CD4-positive, alpha-beta T cell (primary cell): Measurements from ENCODE around the gene MAMDC2. TPM values are rescaled to one million over a fixed set of nuclear protein-coding genes. Genes with fewer than 3 reads are reported as not detected.
A peak's percentile ranks its signal among the peaks of the same experiment; 100 is the strongest.

ENCODE experiments used
- ATAC-seq: fragments of 200-7000 bp; cut with Tn5 transposase; one replicate; pipeline ENCODE4 v1.10.0; 2022; ENCODE audit warnings: mild to moderate bottlenecking; ENCODE audit not compliant: poor library complexity
- CTCF ChIA-PET: fragments of 350-600 bp; sonication (Branson Sonifier 250); formaldehyde crosslinking; loops from one replicate; lab custom pipeline; 2021; ENCODE audit warnings: antibody characterized with exemption, inconsistent platforms; lab: Charles Lee
- POLR2A ChIA-PET: fragments of 350-600 bp; sonication (Branson Sonifier 250); formaldehyde crosslinking; loops from one replicate; lab custom pipeline; 2021; ENCODE audit warnings: antibody characterized with exemption, inconsistent platforms; lab: Charles Lee
- DNase-seq, 14 experiments: peaks; one replicate each; pipeline ENCODE4 v3.0.0-alpha.2; 2013 to 2020; ENCODE audit warnings: mixed read lengths in 2 of 14
- H3K27ac ChIP-seq, 2 donors: one replicate each; pipeline versions ENCODE4 v1.5.1 to v1.7.0; 2013; ENCODE audit warnings: low read length in 2 of 2, low read depth in 1 of 2, mild to moderate bottlenecking in 1 of 2
- H3K27me3 ChIP-seq, 2 experiments: 1 replicate in 1 of 2; 2 replicates in 1 of 2; pipeline versions ENCODE4 v1.6.1 to v1.7.0; 2013; ENCODE audit warnings: low read length in 2 of 2, control low read depth in 1 of 2, mild to moderate bottlenecking in 1 of 2, moderate library complexity in 1 of 2; ENCODE audit not compliant: insufficient read depth in 2 of 2, control insufficient read depth in 1 of 2
- H3K36me3 ChIP-seq: one replicate; pipeline ENCODE4 v1.6.1; 2013; ENCODE audit warnings: low read length, control low read depth; ENCODE audit not compliant: insufficient read depth
- H3K4me1 ChIP-seq: one replicate; pipeline ENCODE4 v1.6.1; 2013; ENCODE audit warnings: low read length, control low read depth; ENCODE audit not compliant: insufficient read depth
- H3K4me3 ChIP-seq: one replicate; pipeline ENCODE4 v1.5.1; 2013; ENCODE audit warnings: mild to moderate bottlenecking, low read length, moderate library complexity
- H3K9me3 ChIP-seq, 2 experiments: 1 replicate in 1 of 2; 2 replicates in 1 of 2; pipeline versions ENCODE4 v1.6.1 to v1.7.0; 2013; ENCODE audit warnings: low read length in 2 of 2, mild to moderate bottlenecking in 2 of 2, control low read depth in 1 of 2, moderate library complexity in 1 of 2; ENCODE audit not compliant: control insufficient read depth in 1 of 2, insufficient read depth in 1 of 2
- H3K27ac Mint-ChIP-seq: one replicate; pipeline ENCODE4 v1.8.0; 2020; ENCODE audit warnings: mixed read lengths
- H3K27me3 Mint-ChIP-seq: one replicate; pipeline ENCODE4 v1.8.0; 2021; ENCODE audit warnings: mixed read lengths
- H3K36me3 Mint-ChIP-seq: one replicate; pipeline ENCODE4 v1.8.0; 2021; ENCODE audit warnings: low read depth, mixed read lengths
- H3K4me1 Mint-ChIP-seq: one replicate; pipeline ENCODE4 v1.8.0; 2021; ENCODE audit warnings: low read depth, mixed read lengths
- H3K4me3 Mint-ChIP-seq: one replicate; pipeline ENCODE4 v1.8.0; 2020; ENCODE audit warnings: mild to moderate bottlenecking, mixed read lengths
- H3K9me3 Mint-ChIP-seq: one replicate; pipeline ENCODE4 v1.8.0; 2020; ENCODE audit warnings: mixed read lengths
- intact Hi-C, 2 experiments: fragments of 100-400 bp; cut with DNase I in 1 of 2; cut with micrococcal nuclease in 1 of 2; formaldehyde crosslinking; loops; one replicate each; pipeline versions ENCODE4 v1.15.1 to v1.9.0; 2023 to 2025; cut with DNase I, micrococcal nuclease
- total RNA-seq, 174 experiments: library from RNA in 2 of 174; stranded (reverse) in 2 of 174; gene quantifications; one replicate each; pipeline ENCODE4 v1.2.3 and lab custom pipeline; 2021 to 2026
- TF ChIP-seq, protein P1 (sequence below): fragments of 200-600 bp; IDR thresholded peaks from one replicate; pipeline ENCODE4 v1.8.0; 2022; ENCODE audit warnings: antibody characterized with exemption, mild to moderate bottlenecking

The MAMDC2 gene
- total RNA-seq, 2 experiments from 2014 or later = 0.08 TPM; not detected in 1

DNA sequence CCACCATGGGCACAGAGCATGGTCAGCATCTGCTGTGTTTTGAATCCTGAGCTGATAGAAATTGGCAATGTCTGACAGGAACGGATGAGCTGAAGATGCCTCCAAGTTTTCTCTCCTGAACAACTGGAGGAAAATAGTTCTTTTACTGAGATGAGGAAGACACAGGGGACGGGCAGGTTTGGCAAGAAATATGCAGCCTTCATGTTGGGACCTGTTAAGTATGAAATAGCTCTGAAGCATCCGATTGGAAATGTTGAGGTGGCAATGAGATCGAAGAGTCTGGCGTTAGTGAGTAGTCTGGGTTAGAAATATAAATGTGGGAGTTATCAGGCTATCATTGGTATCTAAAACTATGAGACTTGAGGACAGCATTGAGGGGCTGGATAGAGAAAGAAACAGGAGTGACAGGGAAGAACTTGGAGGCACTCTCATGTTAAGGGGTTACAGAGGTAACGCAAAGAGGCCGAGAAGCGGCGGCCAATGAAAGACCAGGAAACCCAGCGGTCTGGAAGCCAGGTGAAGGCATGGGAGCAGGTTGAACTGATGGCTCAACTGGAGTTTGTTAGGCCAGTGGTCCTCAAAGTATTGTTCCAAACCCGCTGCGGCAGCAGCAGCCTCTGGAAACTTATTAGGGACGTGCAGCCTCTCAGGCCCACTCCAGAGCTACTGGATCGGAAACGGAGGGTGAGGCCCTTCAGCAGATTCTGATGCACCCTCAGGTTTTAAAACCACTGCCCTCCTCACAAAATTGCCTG is 1.0 kb upstream of the MAMDC2 start:
- TF ChIP-seq, protein P1, sequence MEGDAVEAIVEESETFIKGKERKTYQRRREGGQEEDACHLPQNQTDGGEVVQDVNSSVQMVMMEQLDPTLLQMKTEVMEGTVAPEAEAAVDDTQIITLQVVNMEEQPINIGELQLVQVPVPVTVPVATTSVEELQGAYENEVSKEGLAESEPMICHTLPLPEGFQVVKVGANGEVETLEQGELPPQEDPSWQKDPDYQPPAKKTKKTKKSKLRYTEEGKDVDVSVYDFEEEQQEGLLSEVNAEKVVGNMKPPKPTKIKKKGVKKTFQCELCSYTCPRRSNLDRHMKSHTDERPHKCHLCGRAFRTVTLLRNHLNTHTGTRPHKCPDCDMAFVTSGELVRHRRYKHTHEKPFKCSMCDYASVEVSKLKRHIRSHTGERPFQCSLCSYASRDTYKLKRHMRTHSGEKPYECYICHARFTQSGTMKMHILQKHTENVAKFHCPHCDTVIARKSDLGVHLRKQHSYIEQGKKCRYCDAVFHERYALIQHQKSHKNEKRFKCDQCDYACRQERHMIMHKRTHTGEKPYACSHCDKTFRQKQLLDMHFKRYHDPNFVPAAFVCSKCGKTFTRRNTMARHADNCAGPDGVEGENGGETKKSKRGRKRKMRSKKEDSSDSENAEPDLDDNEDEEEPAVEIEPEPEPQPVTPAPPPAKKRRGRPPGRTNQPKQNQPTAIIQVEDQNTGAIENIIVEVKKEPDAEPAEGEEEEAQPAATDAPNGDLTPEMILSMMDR = no peak
- Histone ChIP-seq H3K9me3 (peaks cover 0 to 18% of the 10 kb centered on the region in 2 experiments), H3K4me1 (peaks cover 15% of the 10 kb centered on the region), H3K27me3 (peaks cover 31 to 38% of the 10 kb centered on the region in 2 experiments), H3K27ac (no peak overlapping the region), H3K36me3 (no peaks in the 10 kb centered on the region), H3K4me3 (no peak overlapping the region)
- Mint-ChIP-seq H3K27ac (no peak overlapping the region), H3K9me3 (peaks cover 3% of the 10 kb centered on the region), H3K36me3 (no peaks in the 10 kb centered on the region), H3K27me3 (peaks cover 92% of the 10 kb centered on the region), H3K4me1 (peaks cover 5% of the 10 kb centered on the region), H3K4me3 (no peak overlapping the region)
- intact Hi-C loops = no loop called here
- ATAC-seq = no peak
- DNase-seq = no peak
- POLR2A ChIA-PET = no interaction called here
- CTCF ChIA-PET = no interaction called here

DNA sequence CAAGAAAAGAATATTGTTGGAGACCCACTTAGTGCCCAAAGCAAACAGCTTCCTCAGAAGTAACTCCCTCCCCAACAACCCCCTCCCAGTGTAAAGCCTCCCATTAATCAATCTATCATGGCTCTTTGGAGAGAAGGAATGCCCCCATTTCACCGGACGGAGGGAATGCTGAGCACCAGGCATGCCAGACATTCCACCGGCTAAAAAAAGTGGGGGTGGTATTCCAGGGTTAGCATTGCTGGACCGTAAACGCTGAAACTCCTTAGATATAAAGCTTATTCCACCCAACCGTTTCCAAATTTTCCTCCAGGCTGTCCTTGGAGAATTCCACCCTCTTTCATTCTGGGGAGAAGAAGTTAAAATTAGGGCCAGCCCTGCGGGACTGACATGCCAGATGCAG is 363 bp upstream of the MAMDC2 start:
- ATAC-seq (no peak), DNase-seq (no peak)
- Histone ChIP-seq H3K4me3 (no peak overlapping the region), H3K27me3 (peaks cover 31 to 38% of the 10 kb centered on the region in 2 experiments), H3K4me1 (peaks cover 15% of the 10 kb centered on the region), H3K36me3 (no peaks in the 10 kb centered on the region), H3K27ac (no peak overlapping the region), H3K9me3 (peaks cover 0 to 13% of the 10 kb centered on the region in 2 experiments)
- Mint-ChIP-seq H3K4me1 (peaks cover 5% of the 10 kb centered on the region), H3K27me3 (peaks cover 90% of the 10 kb centered on the region), H3K36me3 (no peaks in the 10 kb centered on the region), H3K4me3 (no peak overlapping the region), H3K9me3 (no peaks in the 10 kb centered on the region), H3K27ac (no peak overlapping the region)
- intact Hi-C loops = no loop called here
- TF ChIP-seq, protein P1 = no peak
- POLR2A ChIA-PET = no interaction called here
- CTCF ChIA-PET = no interaction called here

DNA sequence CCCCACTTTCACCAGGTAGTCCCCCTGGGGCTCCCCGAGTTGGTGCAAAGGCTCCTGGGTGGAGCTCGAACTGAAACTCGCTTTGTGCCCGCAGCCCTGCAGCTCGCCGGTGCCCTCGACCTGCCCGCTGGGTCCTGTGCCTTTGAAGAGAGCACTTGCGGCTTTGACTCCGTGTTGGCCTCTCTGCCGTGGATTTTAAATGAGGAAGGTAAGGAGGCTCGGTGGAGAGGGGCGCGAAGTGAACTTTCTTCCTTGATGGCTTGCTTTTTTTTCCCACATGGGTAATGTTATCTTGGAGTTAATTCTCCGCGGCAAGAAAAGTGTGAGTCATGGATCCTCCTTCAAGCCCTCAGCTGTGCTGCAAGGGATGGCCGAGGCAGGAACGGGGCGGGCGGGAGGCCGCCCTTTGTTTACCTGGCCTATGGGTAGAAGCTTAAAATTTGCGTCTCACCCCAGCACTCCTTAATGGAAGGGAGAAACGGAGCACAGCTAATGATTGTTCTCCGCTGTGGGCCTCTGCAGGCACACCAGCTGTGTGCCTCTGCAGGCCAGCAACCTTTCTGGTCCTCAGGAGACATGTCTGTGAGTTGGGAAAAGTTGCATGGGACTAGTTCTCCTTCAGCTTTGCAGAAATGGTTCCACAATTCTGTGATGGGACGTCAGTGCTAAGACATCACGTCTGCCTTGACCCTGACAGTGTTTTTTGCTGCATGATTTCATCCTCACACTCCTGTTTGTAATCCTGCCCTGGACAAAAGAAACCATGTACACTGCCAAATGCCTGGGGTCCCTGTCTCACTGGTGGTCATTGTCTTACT is 1.1 kb downstream of the MAMDC2 start:
- peaks cover 0 to 12% of the 10 kb centered on the region in 2 experiments for H3K9me3 ChIP-seq
- Mint-ChIP-seq H3K9me3 (no peaks in the 10 kb centered on the region), H3K27me3 (peaks cover 76% of the 10 kb centered on the region), H3K4me1 (peaks cover 5% of the 10 kb centered on the region), H3K4me3 (peak overlapping the region; percentile 55), H3K36me3 (no peaks in the 10 kb centered on the region), H3K27ac (no peak overlapping the region)
- peaks cover 15% of the 10 kb centered on the region for H3K4me1 ChIP-seq
- TF ChIP-seq, protein P1 = no peak
- intact Hi-C loops = no loop called here
- ChIA-PET POLR2A (no interaction called here), CTCF (no interaction called here)
- peak overlapping the region; percentile 24 for H3K4me3 ChIP-seq
- peaks cover 31 to 35% of the 10 kb centered on the region in 2 experiments for H3K27me3 ChIP-seq
- peak in 2 of 14 experiments; percentile 11 to 12 for DNase-seq
- no peak for ATAC-seq
- no peak overlapping the region for H3K27ac ChIP-seq
- no peaks in the 10 kb centered on the region for H3K36me3 ChIP-seq
